HEK293T (cell line): ENCODE results near the gene PANX1.

Source experiments
- ARNT ChIP-seq: fragments of 450-650 bp; IDR thresholded peaks from 2 replicates; pipeline ENCODE4 v1.6.1; 2017; ENCODE audit warnings: mild to moderate bottlenecking
- BHLHE40 ChIP-seq: fragments of 450-650 bp; IDR thresholded peaks from 2 replicates; pipeline ENCODE4 v1.6.1; 2016; ENCODE audit warnings: mild to moderate bottlenecking, moderate library complexity, borderline replicate concordance
- ELF4 ChIP-seq: fragments of 450-650 bp; IDR thresholded peaks from 2 replicates; pipeline ENCODE4 v1.6.1; 2017; ENCODE audit warnings: antibody characterized with exemption
- SP1 ChIP-seq: fragments of 450-650 bp; IDR thresholded peaks from 2 replicates; pipeline ENCODE4 v1.6.1; 2017
- SUZ12 ChIP-seq: fragments of 450-650 bp; IDR thresholded peaks from 2 replicates; pipeline ENCODE4 v1.6.1; 2016; ENCODE audit warnings: mild to moderate bottlenecking

DNA sequence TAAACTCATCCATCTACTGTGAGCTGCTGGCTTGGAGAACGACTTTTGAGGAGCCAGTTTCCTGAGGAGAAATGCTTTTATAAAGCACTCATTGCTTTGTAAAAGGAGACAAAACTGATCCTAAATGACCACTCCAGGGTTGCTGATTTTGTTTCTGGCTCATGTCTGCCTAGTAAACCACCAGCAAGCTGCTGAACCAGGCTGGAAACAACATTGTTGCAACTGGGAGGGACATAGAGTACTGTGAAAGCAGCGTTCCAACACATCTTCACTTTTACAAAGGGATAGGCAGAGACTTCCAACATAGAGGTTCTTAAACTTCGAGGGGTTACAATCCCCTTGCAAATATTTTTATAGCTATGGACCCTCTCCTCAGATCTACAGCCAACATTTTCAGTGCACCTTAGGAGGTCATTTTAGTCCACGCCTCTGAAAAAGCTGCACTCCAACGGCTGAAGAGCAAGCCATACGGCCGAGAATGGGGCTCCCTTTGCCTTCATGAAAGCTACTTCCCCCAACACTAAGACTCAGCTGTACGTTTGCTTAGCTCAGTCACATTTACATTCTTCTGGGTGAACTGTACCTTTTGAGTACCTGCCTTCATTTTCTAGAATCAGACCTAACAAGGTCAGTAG is 54.7 kb downstream of the PANX1 start:
- no peak for TF ChIP-seq SP1
- TF ChIP-seq ELF4, result no peak
- no peak for TF ChIP-seq SUZ12
- TF ChIP-seq BHLHE40, result no peak
- no peak for TF ChIP-seq ARNT
